ENCODE measurements around the gene PABPC4L. TPM values are rescaled to one million over a fixed set of nuclear protein-coding genes. Genes with fewer than 3 reads are reported as not detected.

Gene PABPC4L
- total RNA-seq, 1 donor from 2014 or later = 0.17 TPM

DNA sequence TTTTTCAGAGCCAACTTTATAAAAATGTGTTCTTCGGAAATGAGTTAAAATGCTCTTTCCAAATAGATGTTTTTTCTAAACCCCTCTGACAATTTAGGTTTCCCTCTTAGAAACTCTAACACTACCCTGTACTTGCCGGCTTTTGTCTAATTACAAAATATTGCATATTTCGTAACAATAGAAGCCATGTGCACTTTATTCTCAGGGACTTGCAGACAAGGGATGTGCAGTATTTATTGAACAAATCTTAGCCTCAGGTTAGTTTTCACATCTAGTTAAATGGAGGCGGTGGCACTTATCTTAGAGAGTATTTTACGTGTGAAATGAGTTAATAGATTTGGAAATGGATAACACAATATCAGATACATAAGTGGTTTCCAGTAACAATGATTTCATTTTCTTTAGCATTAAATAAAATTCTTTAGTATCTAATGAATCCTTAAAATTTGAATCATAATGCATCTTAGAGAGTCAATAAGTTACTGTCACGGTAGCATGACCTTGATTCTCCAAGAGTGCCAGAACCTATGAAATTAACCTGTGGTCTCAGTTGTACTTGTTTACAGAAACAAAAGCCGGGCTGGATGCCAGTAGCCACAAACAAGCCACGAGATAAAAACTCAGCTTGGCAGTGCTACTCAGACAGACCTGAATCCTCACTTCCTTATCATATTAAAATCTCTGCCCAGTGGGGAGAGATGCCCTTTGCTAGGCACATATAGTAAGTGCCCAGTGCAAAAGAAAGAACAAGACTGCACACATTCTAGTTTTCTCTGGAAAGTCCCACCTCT lies 772 bp upstream of the PABPC4L start:
- peak overlapping the region; percentile 67 for H3K4me3 ChIP-seq (ENCODE audit: low read depth, low read length)
- TF ChIP-seq, protein P1, sequence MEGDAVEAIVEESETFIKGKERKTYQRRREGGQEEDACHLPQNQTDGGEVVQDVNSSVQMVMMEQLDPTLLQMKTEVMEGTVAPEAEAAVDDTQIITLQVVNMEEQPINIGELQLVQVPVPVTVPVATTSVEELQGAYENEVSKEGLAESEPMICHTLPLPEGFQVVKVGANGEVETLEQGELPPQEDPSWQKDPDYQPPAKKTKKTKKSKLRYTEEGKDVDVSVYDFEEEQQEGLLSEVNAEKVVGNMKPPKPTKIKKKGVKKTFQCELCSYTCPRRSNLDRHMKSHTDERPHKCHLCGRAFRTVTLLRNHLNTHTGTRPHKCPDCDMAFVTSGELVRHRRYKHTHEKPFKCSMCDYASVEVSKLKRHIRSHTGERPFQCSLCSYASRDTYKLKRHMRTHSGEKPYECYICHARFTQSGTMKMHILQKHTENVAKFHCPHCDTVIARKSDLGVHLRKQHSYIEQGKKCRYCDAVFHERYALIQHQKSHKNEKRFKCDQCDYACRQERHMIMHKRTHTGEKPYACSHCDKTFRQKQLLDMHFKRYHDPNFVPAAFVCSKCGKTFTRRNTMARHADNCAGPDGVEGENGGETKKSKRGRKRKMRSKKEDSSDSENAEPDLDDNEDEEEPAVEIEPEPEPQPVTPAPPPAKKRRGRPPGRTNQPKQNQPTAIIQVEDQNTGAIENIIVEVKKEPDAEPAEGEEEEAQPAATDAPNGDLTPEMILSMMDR (conservative IDR thresholded peaks at IDR 0.05; ENCODE audit: low read depth, low read length) = no peak
- no peak for DNase-seq (ENCODE audit: low read depth)

DNA sequence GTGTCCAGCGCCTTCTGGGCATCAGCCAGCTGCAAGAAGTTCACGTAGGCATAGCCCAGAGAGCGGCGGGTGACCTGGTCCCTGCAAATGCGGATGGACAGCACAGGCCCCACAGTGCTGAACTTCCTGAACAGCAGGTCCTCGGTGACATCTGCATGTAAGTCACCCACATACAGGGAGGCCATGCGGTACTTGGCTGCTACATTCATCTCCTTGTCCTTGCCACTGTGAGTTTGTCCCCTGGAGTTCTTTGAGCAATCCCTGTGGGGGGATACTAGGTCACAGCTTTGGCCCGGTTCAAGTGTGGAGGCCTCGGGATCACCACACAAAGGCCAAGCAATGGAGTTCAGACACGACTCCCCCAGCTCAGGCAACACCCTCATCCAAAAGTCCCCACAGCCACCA lies 776 bp downstream of the PABPC4L start:
- no peak for DNase-seq (ENCODE audit: low read depth)

DNA sequence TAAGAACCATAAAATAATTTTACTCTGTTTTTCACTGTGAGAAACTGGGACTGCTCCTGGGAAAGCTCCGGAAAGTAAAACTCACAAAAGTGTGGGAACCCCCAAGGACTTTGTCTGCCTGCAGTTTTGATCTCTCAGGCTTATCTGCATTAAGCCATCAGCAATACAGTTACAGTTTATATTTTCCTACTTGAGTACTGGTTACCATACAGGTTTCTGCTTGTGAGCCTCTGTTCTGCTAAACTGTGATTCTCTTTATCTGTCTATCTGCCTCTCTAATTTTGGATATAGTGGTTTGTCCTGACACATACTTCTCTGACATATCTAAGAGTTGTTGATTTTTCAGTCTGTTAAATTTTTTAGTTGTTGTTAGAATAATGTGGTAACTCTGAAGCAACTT lies 11.6 kb downstream of the PABPC4L start:
- TF ChIP-seq, protein P1 (conservative IDR thresholded peaks at IDR 0.05; ENCODE audit: low read depth, low read length) = no peak
- no peak for DNase-seq (ENCODE audit: low read depth)
- H3K4me3 ChIP-seq (ENCODE audit: low read depth, low read length) = no peak overlapping the region

More for the DNA sequence above, 776 bp downstream of the PABPC4L start:
- peak overlapping the region; percentile 67 for H3K4me3 ChIP-seq (ENCODE audit: low read depth, low read length)
- TF ChIP-seq, protein P1 (conservative IDR thresholded peaks at IDR 0.05; ENCODE audit: low read depth, low read length) = no peak

DNA sequence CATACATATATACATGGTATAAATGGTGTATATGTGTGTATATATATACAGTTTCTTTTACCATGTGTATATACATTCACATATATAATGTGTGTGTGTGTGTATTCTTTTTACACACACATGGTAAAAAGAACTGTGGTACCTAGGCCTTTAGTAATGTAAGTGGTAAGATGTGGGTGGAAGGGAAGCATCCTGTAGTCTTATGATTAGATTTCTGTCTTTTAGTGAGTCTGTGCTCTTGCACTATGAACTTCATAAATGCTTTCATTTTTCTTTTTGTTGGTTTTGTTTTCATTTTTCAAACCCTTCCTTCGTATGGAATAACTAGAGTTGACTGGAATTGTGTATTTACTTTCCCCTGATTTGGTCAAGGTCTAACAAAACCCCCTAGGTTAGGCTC lies 12.1 kb downstream of the PABPC4L start:
- H3K4me3 ChIP-seq (ENCODE audit: low read depth, low read length) = no peak overlapping the region

DNA sequence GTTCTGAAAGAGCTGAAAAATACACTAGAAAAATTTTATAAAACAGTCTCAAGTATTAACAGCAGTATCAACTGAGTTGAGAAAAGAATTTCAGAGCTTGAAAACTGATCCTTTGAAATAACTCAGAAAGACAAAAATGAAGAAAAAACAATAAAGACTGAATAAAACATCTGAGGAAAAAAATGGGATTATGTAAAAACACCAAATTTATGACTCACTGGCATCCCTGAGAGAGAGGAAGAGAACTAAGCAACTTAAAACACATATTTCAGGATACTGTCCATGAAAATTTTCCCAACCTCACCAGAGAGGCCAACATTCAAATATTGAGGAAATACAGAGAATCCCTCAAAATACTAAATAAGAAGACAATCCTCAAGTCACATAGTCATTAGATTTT lies 22.9 kb downstream of the PABPC4L start:
- H3K4me3 ChIP-seq (ENCODE audit: low read depth, low read length) = no peak overlapping the region
- TF ChIP-seq, protein P1 (conservative IDR thresholded peaks at IDR 0.05; ENCODE audit: low read depth, low read length) = no peak
- DNase-seq (ENCODE audit: low read depth) = no peak

More for the DNA sequence above, 12.1 kb downstream of the PABPC4L start:
- TF ChIP-seq, protein P1 (conservative IDR thresholded peaks at IDR 0.05; ENCODE audit: low read depth, low read length) = no peak
- DNase-seq (ENCODE audit: low read depth) = no peak

DNA sequence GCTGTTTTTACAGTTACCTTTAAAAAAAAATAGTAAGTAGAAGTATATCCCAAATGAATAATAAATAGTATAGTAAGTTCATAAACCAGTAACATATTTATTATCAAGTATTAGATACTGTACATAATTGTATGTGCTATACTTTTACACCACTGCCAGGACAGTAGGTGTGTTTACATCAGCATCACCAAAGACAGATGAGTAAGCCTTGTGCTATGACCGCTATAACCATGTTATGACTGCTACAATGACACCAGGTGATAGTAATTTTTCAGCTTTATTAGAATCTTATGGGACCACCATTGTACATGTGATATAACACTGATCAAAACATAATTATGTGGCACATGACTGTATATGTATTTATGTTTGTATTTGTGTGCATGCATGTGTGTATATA lies 27.3 kb downstream of the PABPC4L start:
- DNase-seq (ENCODE audit: low read depth) = no peak
- TF ChIP-seq, protein P1 (conservative IDR thresholded peaks at IDR 0.05; ENCODE audit: low read depth, low read length) = no peak

DNA sequence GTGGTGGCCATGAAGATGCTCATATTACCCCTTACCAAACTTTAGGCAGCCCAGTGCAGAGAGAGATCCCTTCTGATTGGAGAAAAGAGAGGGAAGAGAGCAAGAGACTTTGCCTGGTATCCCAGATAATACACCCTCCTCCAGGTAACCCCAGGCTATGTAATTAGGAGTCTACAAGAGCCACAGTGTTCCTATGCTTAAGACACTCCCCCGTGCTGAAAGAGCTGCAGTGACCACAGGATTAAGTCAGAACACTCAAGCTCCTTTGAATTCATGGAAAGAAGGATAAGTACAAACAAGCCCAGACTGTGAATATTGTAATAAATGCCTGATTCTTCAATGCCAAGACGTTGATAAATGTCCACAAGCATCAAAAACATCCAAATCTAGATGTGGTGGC lies 41.4 kb downstream of the PABPC4L start:
- TF ChIP-seq, protein P1 (conservative IDR thresholded peaks at IDR 0.05; ENCODE audit: low read depth, low read length) = no peak
- no peak overlapping the region for H3K4me3 ChIP-seq (ENCODE audit: low read depth, low read length)
- DNase-seq (ENCODE audit: low read depth) = no peak

More for the DNA sequence above, 27.3 kb downstream of the PABPC4L start:
- no peak overlapping the region for H3K4me3 ChIP-seq (ENCODE audit: low read depth, low read length)

Measured in epithelial cell of proximal tubule (primary cell).